GM12878 (cell line): Measurements from ENCODE around the gene TJP1. TPM values are rescaled to one million over a fixed set of nuclear protein-coding genes. Genes with fewer than 3 reads are reported as not detected.

Experiments
- ATAC-seq: fragments of 200-7000 bp; cut with Tn5 transposase; 3 replicates; pipeline ENCODE4 v1.9.1; 2020; ENCODE audit warnings: mild to moderate bottlenecking, moderate library complexity
- BruUV-seq: library from RNA; stranded (reverse); fragments of 400-500 nt; replicated peaks from 2 replicates; lab custom pipeline; 2021; lab: Mats Ljungman, UMichigan
- CTCF ChIA-PET: fragments of 300-600 bp; sonication (Branson Sonifier 250); formaldehyde crosslinking; extraction: SDS; loops from one replicate; lab custom pipeline; 2021; ENCODE audit warnings: inconsistent platforms; lab: Yijun Ruan, JAX
- POLR2A ChIA-PET: fragments of 350-600 bp; formaldehyde crosslinking; extraction: SDS; loops from one replicate; lab custom pipeline; 2021; ENCODE audit warnings: inconsistent platforms; lab: Charles Lee
- RAD21 ChIA-PET: fragments of 300-600 bp; sonication (Branson Sonifier 250); formaldehyde crosslinking; loops from one replicate; lab custom pipeline; 2023; ENCODE audit warnings: antibody characterized with exemption; ENCODE audit not compliant: unreplicated experiment; lab: Charles Lee
- SMC1A ChIA-PET: fragments of 300-600 bp; sonication (Branson Sonifier 250); formaldehyde crosslinking; loops from one replicate; lab custom pipeline; 2023; ENCODE audit not compliant: unreplicated experiment, uncharacterized antibody; lab: Charles Lee
- DNase-seq: peaks from one replicate; pipeline ENCODE4 v3.0.0-alpha.2; 2011; ENCODE audit warnings: low read depth, low spot score
- FAIRE-seq: peaks from 3 replicates; lab custom pipeline; 2011; peaks lifted over from hg19 to GRCh38; lab: Jason Lieb, UNC
- H2AFZ ChIP-seq: 2 replicates; pipeline ENCODE4 v1.6.0; 2011; ENCODE audit warnings: low read depth, low read length, control low read depth; ENCODE audit not compliant: control insufficient read depth
- H3K27ac ChIP-seq: 2 replicates; pipeline ENCODE4 v1.5.1; 2011; ENCODE audit warnings: control low read depth; ENCODE audit not compliant: control insufficient read depth, insufficient read depth
- H3K27me3 ChIP-seq, 2 experiments: replicated peaks in 1 of 2; 2 replicates each; pipeline versions ENCODE4 v1.6.0 to v1.6.1; 2011; ENCODE audit warnings: low read length in 1 of 2; ENCODE audit not compliant: control insufficient read depth in 2 of 2, insufficient read depth in 2 of 2
- H3K36me3 ChIP-seq, 2 experiments: 2 replicates each; pipeline ENCODE4 v1.5.1; 2011; ENCODE audit warnings: low read length in 1 of 2; ENCODE audit not compliant: control insufficient read depth in 2 of 2, insufficient read depth in 2 of 2
- H3K4me1 ChIP-seq: 2 replicates; pipeline ENCODE4 v1.6.1; 2011; ENCODE audit warnings: mild to moderate bottlenecking, low read length, moderate library complexity, mixed read lengths; ENCODE audit not compliant: control insufficient read depth, insufficient read depth
- H3K4me2 ChIP-seq: 2 replicates; pipeline ENCODE4 v1.6.0; 2011; ENCODE audit warnings: control low read depth; ENCODE audit not compliant: control insufficient read depth, insufficient read depth
- H3K4me3 ChIP-seq: fragments of 200-600 bp; sonication (generic); 2 replicates; pipeline ENCODE4 v1.5.1; 2016
- H3K79me2 ChIP-seq: 2 replicates; pipeline ENCODE4 v1.6.0; 2011; ENCODE audit warnings: low read length; ENCODE audit not compliant: control insufficient read depth, insufficient read depth
- H3K9ac ChIP-seq: 2 replicates; pipeline ENCODE4 v1.8.0; 2011; ENCODE audit warnings: low read length, control low read depth, mixed read lengths; ENCODE audit not compliant: control insufficient read depth, insufficient read depth
- H3K9me3 ChIP-seq: replicated peaks from 3 replicates; pipeline ENCODE4 v1.5.1; 2011; ENCODE audit warnings: mild to moderate bottlenecking, low read length; ENCODE audit not compliant: control insufficient read depth, insufficient read depth
- H4K20me1 ChIP-seq: 2 replicates; pipeline ENCODE4 v1.6.0; 2011; ENCODE audit not compliant: control insufficient read depth, insufficient read depth
- ATF7 ChIP-seq: fragments of 450-650 bp; IDR thresholded peaks from 2 replicates; pipeline ENCODE4 v1.6.1; 2016; ENCODE audit warnings: low read depth, mild to moderate bottlenecking
- BACH1 ChIP-seq: fragments of 450-650 bp; IDR thresholded peaks from 2 replicates; pipeline ENCODE4 v1.6.1; 2017; ENCODE audit warnings: mild to moderate bottlenecking, borderline replicate concordance
- CHD4 ChIP-seq: fragments of 200-600 bp; sonication (generic); IDR thresholded peaks from 2 replicates; pipeline ENCODE4 v1.6.1; 2016; ENCODE audit warnings: mild to moderate bottlenecking
- FOS ChIP-seq: IDR thresholded peaks from 3 replicates; pipeline ENCODE4 v1.6.1; 2011; ENCODE audit warnings: borderline replicate concordance; ENCODE audit not compliant: insufficient read length; ENCODE audit errors: extremely low read depth
- HCFC1 ChIP-seq: fragments of 150-350 bp; IDR thresholded peaks from 2 replicates; pipeline ENCODE4 v1.6.1; 2014; ENCODE audit warnings: low read length
- HDGF ChIP-seq: fragments of 450-650 bp; IDR thresholded peaks from 2 replicates; pipeline ENCODE4 v1.6.1; 2016; ENCODE audit warnings: antibody characterized with exemption
- IRF4 ChIP-seq: IDR thresholded peaks from 2 replicates; pipeline ENCODE4 v1.6.1; 2011; ENCODE audit warnings: low read depth, low read length
- IRF5 ChIP-seq: fragments of 450-650 bp; IDR thresholded peaks from 2 replicates; pipeline ENCODE4 v1.6.1; 2017; ENCODE audit warnings: borderline replicate concordance
- JUND ChIP-seq: IDR thresholded peaks from 2 replicates; pipeline ENCODE4 v1.6.1; 2012; ENCODE audit warnings: low read depth, mild to moderate bottlenecking, low read length, improper control_type of control experiment, moderate library complexity
- POLR2A ChIP-seq: IDR thresholded peaks from 2 replicates; pipeline ENCODE4 v1.6.1; 2011; ENCODE audit warnings: low read depth, mild to moderate bottlenecking, low read length
- SIX5 ChIP-seq: IDR thresholded peaks from 2 replicates; pipeline ENCODE4 v1.6.1; 2011; ENCODE audit warnings: mild to moderate bottlenecking, low read depth, low read length, moderate library complexity; ENCODE audit not compliant: severe bottlenecking
- SP1 ChIP-seq: IDR thresholded peaks from one replicate; pipeline ENCODE4 v1.6.1; 2011; ENCODE audit warnings: low read depth, low read length
- TARDBP ChIP-seq: IDR thresholded peaks from 2 replicates; pipeline ENCODE4 v1.6.1; 2016; ENCODE audit warnings: borderline replicate concordance
- TCF3 ChIP-seq: IDR thresholded peaks from 2 replicates; pipeline ENCODE4 v1.6.1; 2012; ENCODE audit warnings: low read depth, mild to moderate bottlenecking, low read length, borderline replicate concordance; ENCODE audit not compliant: insufficient read depth
- ZNF217 ChIP-seq: fragments of 450-650 bp; IDR thresholded peaks from 2 replicates; pipeline ENCODE4 v1.6.1; 2017; ENCODE audit warnings: antibody characterized with exemption, mild to moderate bottlenecking
- ZNF274 ChIP-seq: IDR thresholded peaks from one replicate; pipeline ENCODE4 v1.8.0; 2011; ENCODE audit not compliant: insufficient read length, insufficient read depth
- ZNF384 ChIP-seq: IDR thresholded peaks from 2 replicates; pipeline ENCODE4 v1.6.1; 2012; ENCODE audit warnings: low read depth, mild to moderate bottlenecking, low read length, improper control_type of control experiment, borderline replicate concordance
- WGBS: methylation state at CpG from one replicate; pipeline ENCODE4 v1.1.6; 2016; ENCODE audit warnings: low lambda C conversion rate; ENCODE audit not compliant: insufficient replicate concordance, insufficient coverage; ENCODE audit errors: missing lambda C conversion rate; 5-methylcytosine and 5-hydroxymethylcytosine counted together
- in situ Hi-C: fragments of 300-500 bp; cut with MboI; formaldehyde crosslinking; loops from 9 replicates; pipeline ENCODE4 v1.14.3; 2018; ENCODE audit warnings: mixed read lengths
- intact Hi-C: fragments of 100-400 bp; cut with micrococcal nuclease; formaldehyde crosslinking; loops from one replicate; pipeline ENCODE4 v1.14.2; 2022; ENCODE audit not compliant: unreplicated experiment
- polyA plus RNA-seq, 11 experiments: library from polyadenylated mRNA; depleted of rRNA in 4 of 11; unstranded in 6 of 11; stranded (reverse) in 5 of 11; fragments of >200 nt; fragmentation: Nextera tagmentation in 4 of 11; fragmentation: Illumina TruSeq in 1 of 11; extraction: Ambion mirVana in 4 of 11; extraction: Trizol in 1 of 11; gene quantifications; 1 replicate in 1 of 11; 2 replicates in 10 of 11; pipeline versions ENCODE4 v1.2.1 to v1.2.3, GENCODE V29; 2011 to 2016; ENCODE audit warnings: inconsistent platforms in 2 of 11, missing spikeins in 2 of 11, low read depth in 1 of 11
- total RNA-seq, 4 experiments: library from RNA; depleted of rRNA in 3 of 4; stranded (reverse); fragments of >200 nt in 3 of 4; fragmentation: Illumina TruSeq in 1 of 4; extraction: Trizol in 1 of 4; gene quantifications; 2 replicates each; pipeline versions ENCODE4 v1.2.1 to v1.2.3, GENCODE V29; 2013 to 2021
- TF ChIP-seq, protein P1 (sequence below): IDR thresholded peaks from 2 replicates; pipeline ENCODE4 v1.6.1; 2012; ENCODE audit warnings: improper control_type of control experiment, low read depth, low read length; ENCODE audit not compliant: insufficient replicate concordance
- TF ChIP-seq, protein P2 (sequence below): fragments of 450-650 bp; IDR thresholded peaks from 2 replicates; pipeline ENCODE4 v1.6.1; 2017; ENCODE audit warnings: low read depth, mild to moderate bottlenecking, moderate library complexity

TJP1 gene
- total and polyA plus RNA-seq, 10 of the 15 experiments (the other 5 are each of a cell fraction or from before 2014, with no cell fraction given): 0.01 to 0.49 (median 0.08) TPM; not detected in 7

GRCh38 chr15:29670266-29670665 is 152.0 kb downstream of the TJP1 start (continued):
- TF ChIP-seq TARDBP (no peak), JUND (no peak), CHD4 (no peak), FOS (no peak), ZNF217 (no peak), ZNF274 (no peak)

DNA sequence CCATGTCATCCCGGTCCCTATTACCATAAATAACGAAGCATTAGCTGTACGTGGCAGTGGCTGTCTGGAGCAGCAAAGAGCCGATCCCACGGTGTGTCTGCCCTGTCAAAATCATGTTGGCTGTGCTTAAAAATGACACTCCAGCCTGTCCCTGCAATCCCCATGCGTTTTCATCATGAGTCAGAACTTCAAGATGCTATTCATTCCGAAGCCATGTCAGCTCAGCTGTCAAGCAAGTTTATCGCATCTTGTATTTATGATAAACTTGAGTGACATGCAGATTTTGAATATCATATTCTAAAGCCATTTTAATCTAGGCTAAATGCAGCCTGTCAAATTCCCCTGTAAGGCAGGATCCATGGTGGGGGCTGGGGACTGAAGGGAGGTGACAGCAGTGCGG is 152.4 kb downstream of the TJP1 start:
- FAIRE-seq: no peak
- CTCF ChIA-PET: no interaction called here
- TF ChIP-seq ZNF384: no peak
- TF ChIP-seq SP1: no peak
- no peak for TF ChIP-seq IRF4
- no peak for TF ChIP-seq SIX5
- TF ChIP-seq IRF5: no peak
- TF ChIP-seq TCF3: no peak
- TF ChIP-seq BACH1: no peak
- no peak for TF ChIP-seq POLR2A
- no peak for TF ChIP-seq ATF7
- TF ChIP-seq, protein P1, sequence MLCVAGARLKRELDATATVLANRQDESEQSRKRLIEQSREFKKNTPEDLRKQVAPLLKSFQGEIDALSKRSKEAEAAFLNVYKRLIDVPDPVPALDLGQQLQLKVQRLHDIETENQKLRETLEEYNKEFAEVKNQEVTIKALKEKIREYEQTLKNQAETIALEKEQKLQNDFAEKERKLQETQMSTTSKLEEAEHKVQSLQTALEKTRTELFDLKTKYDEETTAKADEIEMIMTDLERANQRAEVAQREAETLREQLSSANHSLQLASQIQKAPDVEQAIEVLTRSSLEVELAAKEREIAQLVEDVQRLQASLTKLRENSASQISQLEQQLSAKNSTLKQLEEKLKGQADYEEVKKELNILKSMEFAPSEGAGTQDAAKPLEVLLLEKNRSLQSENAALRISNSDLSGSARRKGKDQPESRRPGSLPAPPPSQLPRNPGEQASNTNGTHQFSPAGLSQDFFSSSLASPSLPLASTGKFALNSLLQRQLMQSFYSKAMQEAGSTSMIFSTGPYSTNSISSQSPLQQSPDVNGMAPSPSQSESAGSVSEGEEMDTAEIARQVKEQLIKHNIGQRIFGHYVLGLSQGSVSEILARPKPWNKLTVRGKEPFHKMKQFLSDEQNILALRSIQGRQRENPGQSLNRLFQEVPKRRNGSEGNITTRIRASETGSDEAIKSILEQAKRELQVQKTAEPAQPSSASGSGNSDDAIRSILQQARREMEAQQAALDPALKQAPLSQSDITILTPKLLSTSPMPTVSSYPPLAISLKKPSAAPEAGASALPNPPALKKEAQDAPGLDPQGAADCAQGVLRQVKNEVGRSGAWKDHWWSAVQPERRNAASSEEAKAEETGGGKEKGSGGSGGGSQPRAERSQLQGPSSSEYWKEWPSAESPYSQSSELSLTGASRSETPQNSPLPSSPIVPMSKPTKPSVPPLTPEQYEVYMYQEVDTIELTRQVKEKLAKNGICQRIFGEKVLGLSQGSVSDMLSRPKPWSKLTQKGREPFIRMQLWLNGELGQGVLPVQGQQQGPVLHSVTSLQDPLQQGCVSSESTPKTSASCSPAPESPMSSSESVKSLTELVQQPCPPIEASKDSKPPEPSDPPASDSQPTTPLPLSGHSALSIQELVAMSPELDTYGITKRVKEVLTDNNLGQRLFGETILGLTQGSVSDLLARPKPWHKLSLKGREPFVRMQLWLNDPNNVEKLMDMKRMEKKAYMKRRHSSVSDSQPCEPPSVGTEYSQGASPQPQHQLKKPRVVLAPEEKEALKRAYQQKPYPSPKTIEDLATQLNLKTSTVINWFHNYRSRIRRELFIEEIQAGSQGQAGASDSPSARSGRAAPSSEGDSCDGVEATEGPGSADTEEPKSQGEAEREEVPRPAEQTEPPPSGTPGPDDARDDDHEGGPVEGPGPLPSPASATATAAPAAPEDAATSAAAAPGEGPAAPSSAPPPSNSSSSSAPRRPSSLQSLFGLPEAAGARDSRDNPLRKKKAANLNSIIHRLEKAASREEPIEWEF: no peak
- TF ChIP-seq, protein P2, sequence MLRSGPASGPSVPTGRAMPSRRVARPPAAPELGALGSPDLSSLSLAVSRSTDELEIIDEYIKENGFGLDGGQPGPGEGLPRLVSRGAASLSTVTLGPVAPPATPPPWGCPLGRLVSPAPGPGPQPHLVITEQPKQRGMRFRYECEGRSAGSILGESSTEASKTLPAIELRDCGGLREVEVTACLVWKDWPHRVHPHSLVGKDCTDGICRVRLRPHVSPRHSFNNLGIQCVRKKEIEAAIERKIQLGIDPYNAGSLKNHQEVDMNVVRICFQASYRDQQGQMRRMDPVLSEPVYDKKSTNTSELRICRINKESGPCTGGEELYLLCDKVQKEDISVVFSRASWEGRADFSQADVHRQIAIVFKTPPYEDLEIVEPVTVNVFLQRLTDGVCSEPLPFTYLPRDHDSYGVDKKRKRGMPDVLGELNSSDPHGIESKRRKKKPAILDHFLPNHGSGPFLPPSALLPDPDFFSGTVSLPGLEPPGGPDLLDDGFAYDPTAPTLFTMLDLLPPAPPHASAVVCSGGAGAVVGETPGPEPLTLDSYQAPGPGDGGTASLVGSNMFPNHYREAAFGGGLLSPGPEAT: no peak
- no peak for TF ChIP-seq HDGF
- no peak for TF ChIP-seq HCFC1

More for the DNA sequence above, 152.4 kb downstream of the TJP1 start:
- no peak overlapping the region for H3K9ac ChIP-seq
- intact Hi-C loops (no loop called here), in situ Hi-C loops (no loop called here)
- H3K4me1 ChIP-seq: no peaks in the 10 kb centered on the region
- H3K36me3 ChIP-seq: no peaks in the 10 kb centered on the region
- ChIA-PET RAD21 (no interaction called here), POLR2A (no interaction called here), SMC1A (no interaction called here)
- WGBS: 16% methylated on average over 9 of the region's 9 CpGs
- no TSS peak for BruUV-seq
- no peaks in the 10 kb centered on the region for H3K79me2 ChIP-seq
- H2AFZ ChIP-seq: no peak overlapping the region
- H3K27ac ChIP-seq: no peak overlapping the region
- ATAC-seq (no peak), DNase-seq (no peak)
- H4K20me1 ChIP-seq: no peaks in the 10 kb centered on the region
- H3K4me3 ChIP-seq: no peak overlapping the region
- no peak overlapping the region for H3K4me2 ChIP-seq
- H3K27me3 ChIP-seq: no peaks in the 10 kb centered on the region
- no peaks in the 10 kb centered on the region for H3K9me3 ChIP-seq
